Endothelial cell of umbilical vein (primary cell): ENCODE results near the gene TET2.

ENCODE experiments used
- EZH2 ChIP-seq: IDR thresholded peaks from 2 replicates; pipeline ENCODE4 v1.6.1; 2012; ENCODE audit warnings: borderline replicate concordance, low read depth, mild to moderate bottlenecking, moderate library complexity, low read length, inconsistent platforms; ENCODE audit not compliant: severe bottlenecking
- JUN ChIP-seq: IDR thresholded peaks from 2 replicates; pipeline ENCODE4 v1.6.1; 2011; ENCODE audit warnings: borderline replicate concordance, low read depth; ENCODE audit not compliant: insufficient read length, insufficient read depth
- TF ChIP-seq, protein P1 (sequence below), 2 donors: IDR thresholded peaks; 1 replicate in 1 of 2; 2 replicates in 1 of 2; pipeline ENCODE4 v1.5.1; 2011; ENCODE audit warnings: low read length in 2 of 2, mild to moderate bottlenecking in 2 of 2, moderate library complexity in 2 of 2, control low read depth in 1 of 2, inconsistent platforms in 1 of 2, low read depth in 1 of 2; ENCODE audit not compliant: insufficient read depth in 1 of 2; ENCODE audit errors: extremely low read depth in 1 of 2

DNA sequence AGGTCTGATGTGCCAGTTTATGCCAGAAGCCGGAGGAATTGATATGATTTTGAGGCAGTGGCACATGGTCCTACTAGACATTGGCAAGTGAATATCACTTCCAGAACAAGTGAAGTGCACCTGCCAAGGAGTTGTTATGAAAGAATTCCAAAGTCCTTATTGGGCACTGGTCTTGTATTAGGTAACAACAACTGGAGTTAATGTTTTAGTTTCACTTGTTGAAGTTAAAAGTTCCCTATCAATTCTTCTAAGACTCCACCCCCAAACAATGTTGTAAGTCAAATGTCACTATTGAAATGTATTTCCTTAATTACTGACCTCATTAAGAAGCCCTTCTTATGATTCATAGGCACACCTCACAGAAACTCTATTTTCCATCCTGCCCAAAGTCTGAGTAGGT lies 3.1 kb downstream of the TET2 start:
- TF ChIP-seq, protein P1, sequence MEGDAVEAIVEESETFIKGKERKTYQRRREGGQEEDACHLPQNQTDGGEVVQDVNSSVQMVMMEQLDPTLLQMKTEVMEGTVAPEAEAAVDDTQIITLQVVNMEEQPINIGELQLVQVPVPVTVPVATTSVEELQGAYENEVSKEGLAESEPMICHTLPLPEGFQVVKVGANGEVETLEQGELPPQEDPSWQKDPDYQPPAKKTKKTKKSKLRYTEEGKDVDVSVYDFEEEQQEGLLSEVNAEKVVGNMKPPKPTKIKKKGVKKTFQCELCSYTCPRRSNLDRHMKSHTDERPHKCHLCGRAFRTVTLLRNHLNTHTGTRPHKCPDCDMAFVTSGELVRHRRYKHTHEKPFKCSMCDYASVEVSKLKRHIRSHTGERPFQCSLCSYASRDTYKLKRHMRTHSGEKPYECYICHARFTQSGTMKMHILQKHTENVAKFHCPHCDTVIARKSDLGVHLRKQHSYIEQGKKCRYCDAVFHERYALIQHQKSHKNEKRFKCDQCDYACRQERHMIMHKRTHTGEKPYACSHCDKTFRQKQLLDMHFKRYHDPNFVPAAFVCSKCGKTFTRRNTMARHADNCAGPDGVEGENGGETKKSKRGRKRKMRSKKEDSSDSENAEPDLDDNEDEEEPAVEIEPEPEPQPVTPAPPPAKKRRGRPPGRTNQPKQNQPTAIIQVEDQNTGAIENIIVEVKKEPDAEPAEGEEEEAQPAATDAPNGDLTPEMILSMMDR (IDR thresholded peaks at IDR 0.05; ENCODE audit: extremely low read depth in 1 of 2, insufficient read depth in 1 of 2, low read depth in 1 of 2, low read length in 2 of 2) = no peak
- TF ChIP-seq JUN (no peak), EZH2 (no peak)
